Measurements from ENCODE around the gene LMF1. TPM values are rescaled to one million over a fixed set of nuclear protein-coding genes. Genes with fewer than 3 reads are reported as not detected.
"Not testable (repeated sequence)": the region's sequence is repeated elsewhere in the genome, so short reads cannot be mapped to it uniquely, and the experiment has no call there.

The LMF1 gene
- total RNA-seq, 1 donor from 2014 or later = 31.3 TPM

DNA sequence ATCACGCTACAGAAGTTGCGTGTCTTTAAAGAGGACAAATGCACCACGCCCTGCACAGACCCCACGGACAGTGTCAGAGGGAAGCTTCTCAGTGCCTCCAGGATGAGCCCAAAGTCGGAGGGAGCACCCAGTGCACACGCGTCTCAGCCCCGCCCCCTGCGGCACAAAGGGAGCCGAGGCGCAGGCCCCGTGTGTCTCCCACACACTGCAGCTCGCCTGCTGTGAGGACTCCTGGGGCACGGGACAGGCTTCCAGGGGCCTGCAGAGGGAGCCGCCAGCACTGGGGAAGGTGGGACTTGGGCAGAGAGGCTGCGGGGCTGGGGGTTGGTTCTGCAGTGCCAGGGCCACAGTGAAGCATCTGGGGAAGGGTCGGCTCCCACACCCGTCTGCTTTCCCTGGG lies 77.4 kb downstream of the LMF1 start:
- intact Hi-C loops (cut with DNase I) = loop anchor here (10.0 kb wide), 1 partner anchor 71 kb away; no protein-coding TSS in a partner anchor
- ATAC-seq (no peak), DNase-seq (ENCODE audit: low spot score) (no peak)

DNA sequence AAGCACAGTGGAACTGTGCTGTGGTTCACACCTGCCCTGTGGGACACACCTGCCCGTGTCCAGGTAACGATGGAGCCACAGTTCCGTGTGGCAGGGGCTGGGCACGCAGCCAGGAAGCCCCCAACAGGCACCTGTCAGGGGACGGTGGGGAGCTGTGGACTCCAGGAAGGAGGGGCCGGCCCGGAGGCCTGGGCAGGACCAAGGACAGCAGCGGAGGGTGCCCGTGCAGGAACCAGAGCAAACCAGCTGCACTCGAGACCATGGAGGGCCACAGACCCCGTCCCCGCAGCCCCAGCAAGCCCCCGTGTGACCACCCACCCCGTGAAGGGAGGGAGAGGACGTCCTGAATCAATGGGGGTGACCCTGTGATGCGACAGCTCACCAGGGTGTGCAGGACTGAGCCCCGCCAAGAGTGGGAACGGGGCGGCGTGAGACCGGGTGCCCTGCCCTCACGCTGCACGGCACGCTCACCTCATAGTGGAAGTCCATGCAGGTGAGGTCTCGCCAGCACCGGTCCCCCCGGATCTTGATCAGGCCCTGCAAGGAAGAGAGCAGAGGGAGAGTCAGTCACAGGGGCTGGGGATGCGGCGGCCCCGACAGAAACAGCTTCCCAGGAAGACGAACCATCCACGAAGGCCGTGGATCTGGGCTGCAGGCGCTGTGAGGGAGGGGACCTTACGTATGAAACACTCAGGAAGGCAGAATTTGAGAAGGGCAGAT lies 78.1 kb downstream of the LMF1 start:
- DNase-seq (ENCODE audit: low spot score) (no peak), ATAC-seq (no peak)
- intact Hi-C loops (cut with DNase I) = loop anchor here (10.0 kb wide), 1 partner anchor 72 kb away; no protein-coding TSS in a partner anchor

DNA sequence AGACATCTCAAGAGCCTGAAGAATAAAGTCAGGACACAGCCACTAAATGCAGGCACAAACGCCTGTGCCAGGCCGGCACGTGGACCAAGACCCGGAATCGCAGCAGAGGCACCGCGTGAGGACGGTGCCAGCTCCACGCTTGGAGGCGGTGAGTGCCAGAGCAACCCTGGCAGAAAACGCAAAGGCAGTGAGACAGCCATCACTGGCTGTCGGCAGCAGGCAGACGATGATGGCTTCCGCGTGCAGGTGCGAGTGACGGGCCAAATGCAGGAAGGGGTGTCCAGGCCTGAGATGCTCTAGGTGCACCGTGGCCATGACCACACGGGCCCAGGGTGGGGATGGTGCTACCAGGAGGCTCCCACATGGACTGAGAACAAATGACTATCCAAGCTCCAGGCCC lies 78.8 kb downstream of the LMF1 start:
- ATAC-seq (no peak), DNase-seq (ENCODE audit: low spot score) (no peak)
- intact Hi-C loops (cut with DNase I) = loop anchor here (10.0 kb wide), 1 partner anchor 73 kb away; no protein-coding TSS in a partner anchor

DNA sequence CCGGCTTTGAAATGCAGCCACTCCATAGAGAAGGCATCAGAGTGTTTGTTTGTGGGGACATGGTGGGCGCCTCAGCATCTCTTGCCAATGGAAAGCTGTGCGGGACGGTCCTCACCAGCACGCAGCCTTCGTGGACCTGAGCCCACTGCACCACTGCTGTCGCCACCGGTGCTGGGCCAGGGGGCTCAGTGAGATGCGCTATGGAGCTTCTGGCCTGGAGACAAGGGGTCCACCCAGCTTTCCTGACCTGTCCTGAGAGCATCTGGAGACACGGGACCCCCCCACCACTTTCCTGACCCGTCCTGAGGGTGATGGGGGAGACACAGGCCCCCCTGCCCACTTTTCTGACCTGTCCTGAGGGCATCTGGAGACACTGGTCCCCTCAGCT lies 79.4 kb downstream of the LMF1 start:
- DNase-seq (ENCODE audit: low spot score) (no peak), ATAC-seq (no peak)
- intact Hi-C loops (cut with DNase I) = loop anchor here (10.0 kb wide), 1 partner anchor 73 kb away; no protein-coding TSS in a partner anchor

DNA sequence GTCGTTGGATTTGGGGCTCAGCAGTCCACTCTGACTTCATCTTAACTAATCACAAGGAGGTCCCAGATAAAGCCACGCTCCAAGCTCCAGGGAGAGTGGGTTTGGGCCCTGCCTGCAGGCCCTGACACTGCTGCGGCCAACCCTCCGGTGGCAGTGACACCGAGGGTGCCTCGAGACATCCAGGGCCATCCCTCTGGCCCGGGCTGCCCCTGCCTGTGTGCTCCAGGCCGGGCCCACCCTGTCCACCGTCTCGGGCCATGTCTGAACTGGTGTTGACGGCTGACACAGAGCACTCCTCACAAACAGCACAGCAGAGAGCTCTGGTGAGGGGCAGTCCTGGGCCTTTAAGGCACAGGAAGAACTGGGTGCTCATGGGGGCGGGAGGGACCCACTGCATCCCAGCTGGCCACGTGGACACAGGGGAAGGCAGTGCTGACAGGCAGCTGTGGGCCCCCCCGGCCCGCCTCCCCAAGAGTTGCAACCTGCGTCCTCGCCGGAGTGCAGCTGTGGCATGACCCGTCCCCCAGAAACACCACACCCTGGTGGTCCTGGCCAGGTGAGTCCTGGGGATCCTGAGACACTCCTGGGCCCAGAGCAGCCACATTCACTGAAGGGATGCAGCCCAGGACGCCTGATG lies 80.0 kb downstream of the LMF1 start:
- ATAC-seq (no peak), DNase-seq (ENCODE audit: low spot score) (no peak)
- intact Hi-C loops (cut with DNase I) = loop anchor here (10.0 kb wide), 1 partner anchor 74 kb away; no protein-coding TSS in a partner anchor

DNA sequence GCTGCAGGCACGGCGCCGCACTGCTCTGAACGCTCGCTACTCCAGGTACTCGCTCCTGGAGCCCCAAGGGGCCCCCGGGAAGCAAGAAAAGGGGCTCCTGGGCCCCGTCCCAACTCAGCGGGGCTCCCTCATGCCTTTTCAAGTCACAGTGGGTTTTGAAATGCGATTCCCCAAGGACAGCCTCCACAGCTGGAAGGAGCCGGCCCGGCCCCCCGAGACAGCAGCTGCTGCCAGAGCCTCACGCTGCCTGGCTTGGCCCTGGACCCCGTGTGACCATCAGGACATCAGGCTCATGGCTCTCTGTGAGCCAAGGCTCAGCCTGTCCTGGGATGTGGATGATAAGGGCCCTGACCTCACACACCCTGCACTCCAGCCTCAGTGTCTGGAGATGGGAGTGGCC lies 80.6 kb downstream of the LMF1 start:
- ATAC-seq (no peak), DNase-seq (ENCODE audit: low spot score) (no peak)
- intact Hi-C loops (cut with DNase I) = loop anchor here (10.0 kb wide), 1 partner anchor 75 kb away; no protein-coding TSS in a partner anchor

DNA sequence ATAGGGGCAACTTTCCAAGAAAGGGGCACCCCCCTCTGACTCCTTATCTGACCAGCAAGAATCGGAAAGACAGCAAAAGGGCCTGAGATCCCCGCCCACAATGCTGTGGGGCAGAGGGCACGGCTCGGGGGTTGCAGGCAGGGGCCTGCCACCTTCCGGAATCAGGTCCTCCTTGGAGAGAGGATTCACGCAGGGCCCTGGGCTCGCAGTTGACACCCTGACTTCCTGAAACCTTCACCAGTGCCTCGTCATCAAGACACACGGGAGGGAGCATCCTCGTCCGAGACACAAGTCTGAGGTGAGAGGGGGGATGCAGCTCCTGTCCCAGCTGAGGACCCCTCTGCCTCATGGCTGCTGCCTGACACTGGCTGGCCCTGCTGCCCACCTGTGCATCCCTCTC lies 81.2 kb downstream of the LMF1 start:
- intact Hi-C loops (cut with DNase I) = loop anchor here (10.0 kb wide), 1 partner anchor 165 kb away; no protein-coding TSS in a partner anchor
- DNase-seq (ENCODE audit: low spot score) (no peak), ATAC-seq (no peak)

DNA sequence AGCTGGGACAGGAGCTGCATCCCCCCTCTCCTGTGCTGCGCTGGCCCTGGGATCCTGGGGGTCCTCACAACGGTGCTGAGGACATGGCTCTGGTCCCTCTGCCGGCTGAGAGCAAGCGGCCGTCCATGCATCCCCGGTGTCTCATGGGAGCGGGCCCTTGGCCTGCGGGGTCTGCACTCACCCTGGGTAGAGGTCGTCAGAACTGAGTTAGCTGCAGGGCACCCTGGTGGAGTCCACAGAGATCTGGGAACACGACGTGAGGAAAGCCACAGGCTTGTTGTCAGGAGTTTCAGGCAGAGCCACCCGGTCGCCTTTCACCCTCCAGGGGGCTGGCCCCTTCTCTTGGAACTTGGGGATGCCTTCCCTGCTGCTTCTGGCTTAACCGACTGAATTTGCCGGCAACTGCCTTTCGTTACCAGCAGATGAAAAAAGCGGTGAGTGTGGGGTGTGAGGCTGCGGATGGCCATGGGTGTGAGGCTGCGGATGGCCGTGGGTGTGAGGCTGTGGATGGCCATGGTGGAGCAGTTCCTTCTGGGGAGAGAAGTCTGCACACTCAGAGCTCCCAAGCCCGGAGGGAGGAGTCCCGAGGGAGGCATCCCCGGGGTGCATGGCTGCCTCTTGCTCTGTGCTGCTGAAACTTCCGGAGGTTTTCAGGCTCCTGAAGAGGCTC lies 81.7 kb downstream of the LMF1 start:
- intact Hi-C loops (cut with DNase I) = loop anchor here (10.0 kb wide), 1 partner anchor 166 kb away; no protein-coding TSS in a partner anchor
- no peak for DNase-seq (ENCODE audit: low spot score)
- ATAC-seq = no peak

DNA sequence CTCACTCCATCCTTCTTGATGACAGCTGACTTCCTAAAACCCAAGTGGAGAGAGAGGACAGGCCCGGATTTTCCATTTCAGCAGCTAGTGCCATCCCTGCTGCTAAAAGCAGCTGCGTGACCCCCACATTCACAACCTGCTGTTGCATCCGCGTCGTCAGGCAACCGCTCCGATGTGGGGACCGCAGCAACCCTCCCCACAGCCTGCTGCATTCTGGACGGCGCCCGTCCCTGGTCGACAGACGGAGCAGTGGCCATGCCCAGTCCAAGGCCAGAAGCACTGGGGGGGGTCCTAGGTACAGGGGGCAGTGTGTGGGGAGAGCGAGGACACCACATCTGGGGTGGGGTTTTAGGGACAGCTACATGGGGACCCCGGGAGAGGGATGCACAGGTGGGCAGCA lies 82.3 kb downstream of the LMF1 start:
- not testable (repeated sequence) for ATAC-seq; DNase-seq (ENCODE audit: low spot score)
- intact Hi-C loops (cut with DNase I) = loop anchor here (10.0 kb wide), 1 partner anchor 166 kb away; no protein-coding TSS in a partner anchor

DNA sequence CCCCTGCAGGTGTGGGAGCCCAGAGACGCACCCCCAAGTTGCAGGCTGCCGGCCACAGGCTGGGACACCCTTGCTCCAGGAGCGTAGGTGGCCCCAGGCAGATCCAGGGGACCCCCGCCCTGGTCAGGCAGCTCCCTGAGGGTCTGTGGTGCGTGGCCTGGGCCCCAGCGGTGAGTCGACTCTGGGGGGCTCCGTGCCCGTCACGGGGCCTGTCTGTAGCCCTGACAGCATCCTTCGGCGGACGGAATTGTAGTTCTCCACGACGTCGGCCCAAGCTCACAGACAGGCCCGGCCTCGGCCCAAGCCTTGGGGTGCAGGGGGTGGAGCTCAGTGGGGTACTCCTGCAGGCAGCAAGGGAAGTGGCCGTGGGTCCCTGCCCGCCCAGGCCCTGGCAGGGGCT lies 82.9 kb downstream of the LMF1 start:
- intact Hi-C loops (cut with DNase I) = loop anchor here (10.0 kb wide), 1 partner anchor 167 kb away; no protein-coding TSS in a partner anchor
- ATAC-seq (peak; percentile 5), DNase-seq (ENCODE audit: low spot score) (no peak)

DNA sequence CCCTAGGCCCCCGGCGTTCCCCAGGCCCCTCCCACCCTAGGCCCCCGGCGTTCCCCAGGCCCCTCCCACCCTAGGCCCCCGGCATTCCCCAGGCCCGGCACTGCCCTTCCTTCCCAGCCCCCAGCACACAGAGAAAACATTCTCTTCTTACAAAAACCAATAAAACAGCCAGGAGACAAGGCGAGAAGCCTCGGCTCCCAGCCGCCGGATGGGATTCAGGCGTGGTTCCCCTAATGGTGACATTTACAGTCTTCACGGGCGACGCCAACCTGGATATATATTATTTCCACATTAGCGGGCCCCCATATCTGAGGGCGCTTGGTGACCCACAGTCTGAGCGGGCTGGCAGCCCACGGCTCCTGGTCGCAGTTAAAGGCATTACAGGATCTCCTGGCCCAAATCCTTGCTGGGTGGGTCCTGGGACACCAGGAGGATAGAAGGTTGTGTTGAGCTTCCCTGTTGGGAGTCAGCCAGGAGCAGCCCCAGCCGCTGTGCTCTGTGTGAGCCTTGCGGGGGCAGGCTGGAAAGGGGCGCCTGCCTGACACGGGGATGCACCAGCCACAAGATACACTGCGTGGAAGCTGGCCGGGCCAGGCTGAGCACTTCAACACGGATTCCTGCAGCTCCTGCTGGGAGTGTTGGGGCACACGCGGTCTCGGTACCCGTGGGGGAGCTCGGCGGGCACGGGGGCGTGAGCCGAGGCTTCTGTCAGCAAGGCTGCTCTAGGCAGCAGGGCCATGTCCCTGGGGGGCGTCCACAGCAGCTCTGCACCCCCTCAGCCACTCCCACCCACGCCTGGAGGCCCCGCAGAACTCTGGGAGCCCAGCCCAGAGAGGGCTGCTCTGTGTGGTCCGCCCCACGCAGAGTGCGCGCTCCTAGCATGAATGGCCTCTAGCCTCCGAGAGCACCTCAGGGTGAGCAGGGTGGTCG lies 83.7 kb downstream of the LMF1 start:
- intact Hi-C loops (cut with DNase I) = loop anchor here (10.0 kb wide), 1 partner anchor 168 kb away; no protein-coding TSS in a partner anchor
- peak; percentile 34 for ATAC-seq
- no peak for DNase-seq (ENCODE audit: low spot score)

DNA sequence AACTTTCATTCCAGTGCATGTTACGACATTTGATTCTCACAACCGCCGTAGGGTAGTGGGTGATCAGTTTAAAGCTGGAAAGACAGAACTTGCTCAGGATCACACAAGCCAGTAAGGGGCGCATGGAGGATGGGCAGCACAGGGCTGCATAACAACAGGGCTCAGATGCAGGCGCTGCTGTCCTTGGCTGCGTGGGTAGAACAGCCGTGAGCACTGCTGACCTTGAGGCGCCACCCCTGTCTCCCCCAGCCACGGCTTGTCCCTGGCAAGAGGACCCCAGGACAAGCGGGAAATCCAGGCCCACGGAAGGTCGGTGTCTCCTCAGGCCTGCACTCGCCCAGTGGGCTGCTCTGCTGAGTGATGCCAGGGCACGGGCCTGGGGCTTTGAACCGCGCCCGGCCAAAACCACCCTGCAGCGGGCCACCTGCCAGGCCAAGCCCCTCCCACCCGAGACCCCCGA lies 84.7 kb downstream of the LMF1 start:
- intact Hi-C loops (cut with DNase I) = loop anchor here (10.0 kb wide), 1 partner anchor 169 kb away; no protein-coding TSS in a partner anchor
- ATAC-seq (peak; percentile 57), DNase-seq (ENCODE audit: low spot score) (no peak)

DNA sequence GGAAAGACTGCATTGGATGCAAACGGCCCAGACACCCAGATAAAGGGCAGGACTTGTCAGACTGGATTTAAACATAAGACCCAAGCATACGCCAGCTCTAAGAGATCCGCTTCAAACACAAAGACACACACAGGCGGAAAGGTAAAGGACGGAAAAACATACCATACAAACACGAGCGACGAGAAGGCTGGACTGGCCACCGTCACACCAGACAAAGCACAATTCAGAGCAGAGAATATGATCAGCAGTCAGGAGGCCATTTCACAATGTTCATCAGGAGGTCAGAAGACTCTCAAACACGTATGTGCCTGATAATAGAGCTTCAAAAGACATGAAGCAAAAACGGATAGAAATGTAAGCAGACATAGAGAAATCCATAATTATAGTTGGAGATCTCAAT lies 85.4 kb downstream of the LMF1 start:
- intact Hi-C loops (cut with DNase I) = loop anchor here (10.0 kb wide), 1 partner anchor 169 kb away; no protein-coding TSS in a partner anchor
- DNase-seq (ENCODE audit: low spot score) = no peak
- no peak for ATAC-seq

DNA sequence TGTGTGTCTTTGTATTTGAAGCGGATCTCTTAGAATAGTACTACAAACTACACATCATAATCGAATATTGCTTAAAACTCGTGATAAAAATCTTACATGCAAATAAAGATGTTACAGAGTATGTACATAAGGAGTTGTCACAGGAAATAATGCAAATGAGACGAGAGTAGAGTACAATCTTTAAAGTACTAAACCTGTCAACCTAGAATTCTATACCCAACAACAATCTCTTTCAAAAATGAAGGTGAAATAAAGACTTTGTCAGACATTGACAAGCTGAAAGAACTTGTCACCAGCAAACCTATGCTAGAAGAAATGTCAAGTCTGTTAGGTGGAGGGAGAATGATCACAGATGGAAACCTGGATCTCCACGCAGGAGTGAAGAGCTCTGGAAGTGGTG lies 86.6 kb downstream of the LMF1 start:
- intact Hi-C loops (cut with DNase I) = loop anchor here (10.0 kb wide), 1 partner anchor 171 kb away; no protein-coding TSS in a partner anchor
- ATAC-seq (no peak), DNase-seq (ENCODE audit: low spot score) (no peak)

DNA sequence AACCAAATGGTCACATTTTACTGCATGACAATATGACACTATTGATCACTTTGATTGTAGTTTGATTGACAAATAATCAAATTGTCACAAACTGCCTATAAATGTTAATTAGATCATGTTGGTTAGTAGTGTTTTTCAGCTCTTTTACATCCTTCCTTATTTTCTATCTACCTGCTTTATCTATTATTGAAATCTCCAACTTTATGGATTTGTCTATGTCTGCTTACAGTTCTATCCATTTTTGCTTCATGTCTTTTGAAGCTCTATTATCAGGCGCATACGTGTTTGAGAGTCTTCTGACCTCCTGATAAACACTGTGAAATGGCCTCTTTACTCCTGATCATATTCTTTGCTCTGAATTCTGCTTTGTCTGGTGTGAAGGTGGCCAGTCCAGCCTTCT lies 87.0 kb downstream of the LMF1 start:
- no peak for DNase-seq (ENCODE audit: low spot score)

DNA sequence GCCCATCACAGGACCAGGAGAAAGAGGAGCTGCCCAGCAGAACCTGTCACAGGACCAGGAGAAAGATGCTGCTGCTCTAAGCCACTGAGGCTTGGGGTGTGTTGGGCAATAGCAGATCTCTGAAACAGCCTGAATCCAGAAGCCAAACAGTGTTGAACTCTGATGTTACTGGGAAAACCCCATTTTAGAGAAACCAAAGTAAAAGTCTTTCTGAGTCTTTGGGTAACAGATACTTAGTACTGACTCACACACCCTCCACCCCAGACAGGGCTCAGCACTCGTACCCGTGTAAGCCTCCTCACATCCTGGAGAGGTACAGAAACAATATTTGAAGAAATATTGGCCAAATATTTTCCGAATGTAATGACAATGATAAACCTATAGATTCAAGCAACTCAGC lies 87.4 kb downstream of the LMF1 start:
- ATAC-seq = no peak
- intact Hi-C loops (cut with DNase I) = loop anchor here (10.0 kb wide), 1 partner anchor 171 kb away; no protein-coding TSS in a partner anchor
- DNase-seq (ENCODE audit: low spot score) = no peak

More for the DNA sequence above, 87.0 kb downstream of the LMF1 start:
- ATAC-seq = no peak
- intact Hi-C loops (cut with DNase I) = loop anchor here (10.0 kb wide), 1 partner anchor 171 kb away; no protein-coding TSS in a partner anchor

DNA sequence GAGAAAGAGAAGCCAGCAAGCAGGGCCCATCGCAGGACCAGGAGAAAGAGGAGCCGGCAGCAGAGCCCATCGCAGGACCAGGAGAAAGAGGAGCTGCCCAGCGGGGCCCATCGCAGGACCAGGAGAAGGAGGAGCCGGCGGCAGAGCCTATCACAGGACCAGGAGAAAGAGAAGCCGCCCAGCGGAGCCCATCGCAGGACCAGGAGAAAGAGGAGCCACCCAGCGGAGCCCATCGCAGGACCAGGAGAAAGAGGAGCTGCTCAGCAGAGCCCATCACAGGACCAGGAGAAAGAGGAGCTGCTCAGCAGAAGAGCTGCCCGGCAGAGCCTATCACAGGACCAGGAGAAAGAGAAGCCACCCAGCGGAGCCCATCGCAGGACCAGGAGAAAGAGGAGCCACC lies 88.1 kb downstream of the LMF1 start:
- intact Hi-C loops (cut with DNase I) = loop anchor here (10.0 kb wide), 1 partner anchor 172 kb away; no protein-coding TSS in a partner anchor
- not testable (repeated sequence) for ATAC-seq

DNA sequence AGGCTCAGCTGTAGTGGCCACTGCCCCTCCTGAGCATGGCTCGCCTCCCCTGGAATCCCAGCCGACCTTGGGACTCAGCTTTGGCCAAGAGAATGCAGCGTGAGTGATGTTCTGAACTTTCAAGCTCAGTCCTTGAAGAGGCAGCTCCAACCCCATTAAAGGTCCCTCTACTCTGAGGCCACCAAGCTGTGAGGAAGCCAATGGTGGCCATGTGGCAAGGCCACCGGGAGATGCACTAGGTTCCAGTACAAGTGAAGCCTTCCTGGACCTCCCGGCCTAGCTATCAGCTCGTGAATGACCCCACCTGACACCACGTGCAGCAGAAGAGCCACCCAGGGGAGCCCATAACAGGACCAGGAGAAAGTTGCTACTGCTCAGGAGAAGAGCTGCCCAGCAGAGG lies 88.5 kb downstream of the LMF1 start:
- intact Hi-C loops (cut with DNase I) = loop anchor here (10.0 kb wide), 1 partner anchor 173 kb away; no protein-coding TSS in a partner anchor
- DNase-seq (ENCODE audit: low spot score) (no peak), ATAC-seq (no peak)

More for the DNA sequence above, 88.1 kb downstream of the LMF1 start:
- not testable (repeated sequence) for DNase-seq (ENCODE audit: low spot score)
